Neural cell (in vitro differentiated cells): ENCODE data around the gene FTCD.

ENCODE experiments used
- EZH2 ChIP-seq: fragments of 200-600, 300-800 bp; shearing (Covaris generic), sonication (generic); IDR thresholded peaks from 2 replicates; pipeline ENCODE4 v1.6.1; 2014; ENCODE audit warnings: antibody characterized with exemption, low read length, borderline replicate concordance, mild to moderate bottlenecking; ENCODE audit not compliant: insufficient read depth, poor library complexity, severe bottlenecking
- MXI1 ChIP-seq: fragments of 450-650 bp; conservative IDR thresholded peaks from 2 replicates; pipeline ENCODE4 v1.6.1; 2014; ENCODE audit warnings: antibody characterized with exemption, mild to moderate bottlenecking; ENCODE audit not compliant: poor library complexity, severe bottlenecking
- SMC3 ChIP-seq: fragments of 450-650 bp; conservative IDR thresholded peaks from 2 replicates; pipeline ENCODE4 v1.6.1; 2014; ENCODE audit warnings: antibody characterized with exemption, mild to moderate bottlenecking, moderate library complexity; ENCODE audit not compliant: poor library complexity
- TF ChIP-seq, protein P1 (sequence below): fragments of 450-650 bp; IDR thresholded peaks from 2 replicates; pipeline ENCODE4 v1.5.1; 2014; ENCODE audit warnings: antibody characterized with exemption, mild to moderate bottlenecking, moderate library complexity; ENCODE audit not compliant: poor library complexity, severe bottlenecking

DNA sequence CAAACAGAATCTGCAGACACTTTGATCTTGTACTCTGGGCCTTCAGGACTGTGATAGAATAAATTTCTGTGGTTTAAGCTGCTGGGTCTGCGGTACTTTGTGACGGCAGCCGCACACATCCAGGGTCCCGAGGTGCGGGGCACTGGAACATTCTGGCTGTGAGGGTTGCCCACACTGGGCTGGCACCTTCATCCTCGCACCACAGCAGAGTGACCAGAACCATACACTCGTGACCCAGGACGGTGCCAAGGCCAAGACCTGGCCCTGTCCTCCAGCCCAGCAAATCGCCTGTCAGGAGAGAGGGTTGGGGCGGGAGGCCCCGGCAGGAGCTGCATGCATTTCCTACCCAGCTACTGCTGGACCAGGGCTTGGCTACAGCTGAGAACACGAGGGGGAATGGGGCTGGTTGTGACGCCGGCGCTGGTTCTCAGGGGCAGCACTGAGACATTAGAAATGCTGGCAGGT is 2.6 kb upstream of the FTCD start:
- TF ChIP-seq SMC3, result no peak
- no peak for TF ChIP-seq MXI1
- TF ChIP-seq, protein P1, sequence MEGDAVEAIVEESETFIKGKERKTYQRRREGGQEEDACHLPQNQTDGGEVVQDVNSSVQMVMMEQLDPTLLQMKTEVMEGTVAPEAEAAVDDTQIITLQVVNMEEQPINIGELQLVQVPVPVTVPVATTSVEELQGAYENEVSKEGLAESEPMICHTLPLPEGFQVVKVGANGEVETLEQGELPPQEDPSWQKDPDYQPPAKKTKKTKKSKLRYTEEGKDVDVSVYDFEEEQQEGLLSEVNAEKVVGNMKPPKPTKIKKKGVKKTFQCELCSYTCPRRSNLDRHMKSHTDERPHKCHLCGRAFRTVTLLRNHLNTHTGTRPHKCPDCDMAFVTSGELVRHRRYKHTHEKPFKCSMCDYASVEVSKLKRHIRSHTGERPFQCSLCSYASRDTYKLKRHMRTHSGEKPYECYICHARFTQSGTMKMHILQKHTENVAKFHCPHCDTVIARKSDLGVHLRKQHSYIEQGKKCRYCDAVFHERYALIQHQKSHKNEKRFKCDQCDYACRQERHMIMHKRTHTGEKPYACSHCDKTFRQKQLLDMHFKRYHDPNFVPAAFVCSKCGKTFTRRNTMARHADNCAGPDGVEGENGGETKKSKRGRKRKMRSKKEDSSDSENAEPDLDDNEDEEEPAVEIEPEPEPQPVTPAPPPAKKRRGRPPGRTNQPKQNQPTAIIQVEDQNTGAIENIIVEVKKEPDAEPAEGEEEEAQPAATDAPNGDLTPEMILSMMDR, result no peak
- TF ChIP-seq EZH2, result no peak
